Sigmoid colon (tissue), 4 donors: ENCODE measurements around the gene TSPEAR.

Source experiments
- EP300 ChIP-seq, 4 donors: sonication (generic); formaldehyde crosslinking; IDR thresholded peaks; one replicate each; pipeline ENCODE4 v1.6.1; 2017; ENCODE audit warnings: antibody characterized with exemption in 4 of 4
- POLR2A ChIP-seq, 2 donors: fragments of 450-650 bp; IDR thresholded peaks; one replicate each; pipeline ENCODE4 v1.6.1; 2016; ENCODE audit warnings: antibody characterized with exemption in 2 of 2, mild to moderate bottlenecking in 2 of 2, moderate library complexity in 2 of 2
- TF ChIP-seq, protein P1 (sequence below), 4 experiments: fragments of 450-650 bp in 3 of 4; fragments of 200-600 bp in 1 of 4; IDR thresholded peaks; one replicate each; pipeline ENCODE4 v1.5.1; 2016 to 2019; ENCODE audit warnings: antibody characterized with exemption in 4 of 4, mild to moderate bottlenecking in 3 of 4, moderate library complexity in 2 of 4

DNA sequence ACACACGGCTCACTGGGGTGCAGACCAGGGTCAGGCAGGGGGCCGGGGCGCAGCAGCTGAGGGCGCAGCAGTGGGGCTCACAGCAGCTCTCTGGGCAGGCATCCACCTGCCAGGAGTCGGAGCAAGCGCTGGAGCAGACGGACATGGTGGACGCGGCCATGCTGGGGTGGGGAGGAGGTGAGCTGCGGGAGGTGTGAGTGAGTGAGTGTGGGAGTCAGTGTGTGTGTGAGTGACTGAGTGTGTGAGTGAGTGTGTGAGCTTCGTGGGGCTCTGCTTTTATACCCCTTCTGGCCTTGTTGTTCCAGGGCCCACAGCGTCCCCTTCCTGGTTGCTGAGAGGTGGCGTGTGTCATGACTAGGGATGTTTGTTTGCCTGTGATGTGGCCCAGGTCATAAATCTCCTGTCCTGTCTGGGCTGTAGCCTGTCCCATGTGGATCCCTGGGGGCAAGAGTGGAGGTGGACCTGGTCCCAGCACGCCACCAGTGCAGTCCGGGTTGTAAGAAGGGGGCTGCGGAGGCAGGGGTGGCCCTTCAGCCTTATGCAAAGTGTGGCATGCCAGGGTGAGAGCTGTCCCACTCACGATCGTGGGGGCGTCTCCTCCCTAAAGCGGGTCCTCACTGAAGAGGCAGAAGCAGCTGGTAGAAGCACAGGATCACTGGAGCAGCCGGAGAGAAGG is 171.2 kb downstream of the TSPEAR start, which contains the start of gene KRTAP10-1:
- TF ChIP-seq POLR2A (IDR thresholded peaks at IDR 0.05) (no peak), EP300 (IDR thresholded peaks at IDR 0.05) (no peak)
- TF ChIP-seq, protein P1, sequence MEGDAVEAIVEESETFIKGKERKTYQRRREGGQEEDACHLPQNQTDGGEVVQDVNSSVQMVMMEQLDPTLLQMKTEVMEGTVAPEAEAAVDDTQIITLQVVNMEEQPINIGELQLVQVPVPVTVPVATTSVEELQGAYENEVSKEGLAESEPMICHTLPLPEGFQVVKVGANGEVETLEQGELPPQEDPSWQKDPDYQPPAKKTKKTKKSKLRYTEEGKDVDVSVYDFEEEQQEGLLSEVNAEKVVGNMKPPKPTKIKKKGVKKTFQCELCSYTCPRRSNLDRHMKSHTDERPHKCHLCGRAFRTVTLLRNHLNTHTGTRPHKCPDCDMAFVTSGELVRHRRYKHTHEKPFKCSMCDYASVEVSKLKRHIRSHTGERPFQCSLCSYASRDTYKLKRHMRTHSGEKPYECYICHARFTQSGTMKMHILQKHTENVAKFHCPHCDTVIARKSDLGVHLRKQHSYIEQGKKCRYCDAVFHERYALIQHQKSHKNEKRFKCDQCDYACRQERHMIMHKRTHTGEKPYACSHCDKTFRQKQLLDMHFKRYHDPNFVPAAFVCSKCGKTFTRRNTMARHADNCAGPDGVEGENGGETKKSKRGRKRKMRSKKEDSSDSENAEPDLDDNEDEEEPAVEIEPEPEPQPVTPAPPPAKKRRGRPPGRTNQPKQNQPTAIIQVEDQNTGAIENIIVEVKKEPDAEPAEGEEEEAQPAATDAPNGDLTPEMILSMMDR (IDR thresholded peaks at IDR 0.05), result no peak
